Activated CD8-positive, alpha-beta memory T cell treated with anti-CD3 and anti-CD28 coated beads for 24 hours (primary cell): ENCODE measurements around the gene TLX2.

Experiments
- DNase-seq: peaks from one replicate; pipeline ENCODE4 v3.0.0-alpha.2; 2020

Gene TLX2

GRCh38 chr2:74497777-74498499 lies 16.3 kb upstream of the TLX2 start:
- DNase-seq, result peak; percentile 75

GRCh38 chr2:74498500-74499266 lies 15.6 kb upstream of the TLX2 start:
- peak; percentile 75 for DNase-seq

DNA sequence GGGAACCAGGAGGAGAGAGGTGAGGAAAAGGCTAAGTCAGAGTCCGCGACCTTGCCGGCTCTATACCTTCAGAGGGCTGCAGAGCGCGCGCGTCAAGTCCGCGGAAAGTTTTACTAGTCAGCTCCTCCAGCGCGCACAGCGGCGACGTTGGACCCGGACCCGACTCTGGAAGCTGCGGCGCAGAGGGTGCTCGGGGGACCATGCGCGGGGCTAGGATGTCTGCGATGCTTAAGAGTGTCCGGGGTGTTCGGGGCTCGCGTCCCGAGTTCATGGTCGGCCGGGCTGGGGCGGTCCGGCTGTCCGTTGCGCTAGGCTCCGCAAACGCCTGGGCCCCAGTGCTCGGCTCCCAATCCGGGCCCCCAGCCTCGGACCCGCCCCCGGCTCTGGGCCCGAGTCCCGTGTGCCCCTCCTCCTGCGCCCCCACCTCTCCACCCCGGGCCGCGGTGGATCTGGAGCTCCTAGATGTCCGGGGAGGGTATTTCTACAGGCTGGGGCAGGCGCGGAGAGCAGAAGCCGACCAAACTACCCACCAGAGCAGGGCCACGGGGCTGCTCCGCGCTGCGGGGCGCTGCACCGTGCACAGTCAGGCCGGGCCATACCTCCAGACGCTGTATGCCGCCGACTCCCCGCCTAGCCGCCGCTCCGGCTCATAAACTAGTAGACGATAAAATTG lies 14.8 kb upstream of the TLX2 start, which contains the start of gene LBX2:
LBX2 (minus strand) TSS at position 337 of the 673 bp plus-strand sequence; CDS start at position 271, 66 bp downstream.
- no peak for DNase-seq

DNA sequence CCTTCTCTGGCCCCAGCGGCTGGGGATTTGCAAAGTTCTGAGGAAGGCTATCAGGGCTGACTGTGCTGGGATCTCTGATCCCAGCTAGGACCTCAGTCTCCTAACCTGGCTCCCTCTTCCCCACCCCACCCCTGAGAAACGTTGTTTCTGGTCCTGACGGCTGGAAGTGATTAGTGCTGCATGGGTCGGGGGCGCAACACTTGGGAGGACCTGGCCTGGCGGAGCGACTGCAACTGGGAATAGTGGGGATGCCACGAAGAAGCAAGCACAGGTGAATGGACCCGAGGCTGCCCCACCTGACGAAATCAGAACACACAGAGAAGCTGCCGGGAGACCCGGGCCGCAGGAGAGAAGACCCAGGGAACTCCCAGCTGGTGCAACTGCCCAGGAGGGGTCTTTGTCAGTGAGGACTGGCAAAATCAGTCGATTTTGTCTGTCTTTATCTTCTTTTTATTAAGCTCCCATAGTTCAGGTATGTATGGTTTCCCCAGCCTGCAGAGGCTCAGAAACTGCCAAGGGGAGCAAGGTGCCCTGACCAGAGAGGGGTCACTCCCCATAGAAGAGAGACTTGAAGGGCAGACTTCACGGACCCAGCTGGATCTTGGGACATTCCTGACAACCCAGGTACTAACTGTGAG lies 14.2 kb upstream of the TLX2 start:
- no peak for DNase-seq

GRCh38 chr2:74500578-74500946 lies 13.7 kb upstream of the TLX2 start:
- no peak for DNase-seq

- DNase-seq, result no peak
These were observed 12.7 kb upstream of the TLX2 start for GRCh38 chr2:74501335-74502071.

DNA sequence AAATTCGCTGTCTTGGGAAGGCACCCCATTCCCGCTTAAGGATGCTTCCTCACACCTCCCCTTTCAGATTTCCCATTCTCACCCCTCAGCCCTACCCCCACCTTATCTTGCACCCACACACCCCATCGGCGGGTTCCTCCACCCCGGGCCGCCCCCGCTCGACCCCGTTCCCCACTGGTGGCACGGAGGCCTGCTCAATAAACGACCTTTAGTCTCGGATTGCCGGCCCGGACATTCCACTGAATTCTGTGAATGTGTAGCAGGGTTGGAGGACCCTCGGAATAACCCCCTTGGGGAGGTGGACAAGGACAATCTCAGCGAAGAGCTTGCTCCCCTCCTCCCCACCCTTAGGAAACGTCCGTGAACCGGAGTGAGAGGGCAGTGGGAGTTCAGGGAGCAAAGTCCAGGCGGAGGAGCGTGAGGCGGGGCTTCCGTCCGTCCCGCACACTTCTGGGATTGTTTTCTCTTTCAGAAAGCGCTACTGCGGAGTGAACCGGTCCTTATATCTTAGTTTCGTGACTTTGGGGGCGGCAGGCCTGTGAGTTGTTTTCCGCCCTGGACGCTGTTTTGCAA lies 12.0 kb upstream of the TLX2 start:
- no peak for DNase-seq

- DNase-seq, result peak; percentile 82
These were observed 11.3 kb upstream of the TLX2 start for GRCh38 chr2:74502720-74503505.

DNA sequence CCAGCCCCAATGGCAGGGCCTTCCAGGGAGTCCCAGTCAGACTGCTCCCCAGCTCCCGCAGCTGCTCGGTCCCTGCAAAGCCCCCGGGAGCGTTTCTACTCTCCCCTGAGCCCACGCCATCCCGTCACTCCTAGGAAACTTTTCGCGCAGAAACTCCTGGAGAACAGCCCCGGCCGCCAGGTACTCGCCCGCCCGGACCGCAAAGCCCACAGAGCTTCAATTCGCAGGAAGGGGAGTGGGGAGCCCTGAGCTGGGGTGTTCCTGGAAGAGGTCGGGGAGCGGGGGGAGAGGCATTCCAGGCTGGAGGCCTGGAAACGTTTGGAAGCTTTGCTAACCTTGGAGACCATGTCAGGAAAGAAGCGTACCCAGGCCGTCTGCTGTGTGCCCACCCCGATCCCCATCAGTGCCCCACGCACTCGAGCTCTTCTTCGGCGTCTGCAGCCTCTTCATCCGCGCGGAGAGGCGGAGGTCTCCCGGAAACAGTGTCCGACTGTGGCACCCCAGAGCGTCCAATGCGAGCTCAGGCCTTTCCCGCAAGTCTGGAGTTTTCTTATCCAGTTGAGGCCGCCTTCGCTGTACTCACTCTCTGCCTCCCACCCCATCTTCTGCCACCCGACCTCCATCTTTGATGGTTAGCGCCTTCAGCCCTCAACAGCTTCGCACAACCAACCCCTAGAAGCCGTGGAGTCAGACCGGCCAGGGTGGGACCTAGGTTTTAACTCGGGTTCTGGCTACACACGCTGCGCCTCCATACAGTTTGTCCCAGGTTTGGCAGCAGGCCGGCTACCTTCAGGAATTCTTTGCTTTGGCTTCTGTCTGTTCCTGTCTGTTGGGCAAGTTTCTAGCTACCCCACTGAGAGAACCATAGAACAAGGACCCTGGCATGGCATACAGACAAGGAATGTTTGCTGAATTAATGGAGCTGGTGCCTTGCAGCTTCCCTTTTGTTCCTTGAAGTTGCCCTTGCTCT lies 10.5 kb upstream of the TLX2 start:
- DNase-seq, result no peak

GRCh38 chr2:74504591-74504990 lies 9.7 kb upstream of the TLX2 start:
- no peak for DNase-seq

DNA sequence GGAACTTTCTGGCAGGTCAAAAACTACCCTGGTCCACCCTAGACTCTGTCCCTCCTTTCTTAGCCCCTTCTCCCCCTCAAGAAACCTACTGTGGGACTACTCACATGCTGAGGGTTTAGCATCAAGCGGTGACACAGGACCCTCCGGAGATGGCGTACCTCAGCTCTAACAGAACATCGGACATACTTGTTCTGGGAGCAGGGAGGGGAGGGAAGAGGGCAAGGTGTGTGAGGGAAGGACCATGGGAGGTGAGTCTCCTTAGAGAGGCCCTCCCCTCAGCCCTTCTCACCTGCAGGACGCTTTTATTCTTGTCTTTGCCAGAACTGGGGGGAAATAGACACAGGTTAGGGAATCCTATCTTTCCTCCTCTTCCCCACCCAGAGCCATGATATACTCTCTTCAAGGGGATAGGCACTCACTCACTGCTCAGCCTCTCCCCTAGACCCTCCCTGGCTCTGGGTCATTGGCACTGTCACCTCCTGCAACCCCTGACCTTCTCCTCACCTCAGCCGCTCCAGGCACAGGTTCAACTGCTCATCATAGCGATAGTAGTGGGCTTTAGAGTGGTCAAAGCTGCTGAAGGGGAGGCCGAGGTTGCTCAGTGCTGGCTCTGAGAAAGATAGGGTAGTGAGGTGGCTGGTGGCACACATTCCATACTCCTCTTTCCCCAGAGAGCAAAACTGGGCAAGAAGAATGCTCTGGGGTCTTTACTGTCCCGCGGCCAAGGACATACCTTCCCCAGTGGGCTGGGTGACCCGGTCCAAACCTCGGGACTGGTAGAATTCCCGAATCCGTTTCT lies 8.6 kb upstream of the TLX2 start:
- no peak for DNase-seq

- DNase-seq, result peak; percentile 100
These were observed 6.9 kb upstream of the TLX2 start, which contains the start of gene PCGF1 for GRCh38 chr2:74507145-74507925. Gene PCGF1 (minus strand): TSS chr2:74507695. CDS start chr2:74507668, 27 bp downstream.

GRCh38 chr2:74507926-74508520 lies 6.2 kb upstream of the TLX2 start:
- no peak for DNase-seq

DNA sequence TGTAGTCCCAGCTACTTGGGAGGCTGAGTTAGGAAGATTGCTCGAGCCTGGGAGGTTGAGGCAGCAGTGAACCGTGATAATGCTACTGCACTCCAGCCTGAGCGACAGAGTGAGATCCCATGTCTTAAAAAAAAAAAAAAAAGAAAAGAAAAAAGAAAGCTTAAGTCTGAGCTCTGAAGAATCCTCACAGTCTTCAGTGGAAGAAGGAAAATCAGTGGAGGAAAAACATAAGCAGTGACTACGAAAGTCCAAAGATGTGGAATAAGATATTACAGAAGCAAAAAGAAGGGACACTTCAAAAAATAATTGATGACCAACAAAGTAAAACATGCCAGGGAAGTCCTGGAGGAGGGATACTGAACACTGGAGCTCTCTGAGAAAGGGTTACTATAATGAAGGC lies 4.0 kb upstream of the TLX2 start:
- no peak for DNase-seq

DNA sequence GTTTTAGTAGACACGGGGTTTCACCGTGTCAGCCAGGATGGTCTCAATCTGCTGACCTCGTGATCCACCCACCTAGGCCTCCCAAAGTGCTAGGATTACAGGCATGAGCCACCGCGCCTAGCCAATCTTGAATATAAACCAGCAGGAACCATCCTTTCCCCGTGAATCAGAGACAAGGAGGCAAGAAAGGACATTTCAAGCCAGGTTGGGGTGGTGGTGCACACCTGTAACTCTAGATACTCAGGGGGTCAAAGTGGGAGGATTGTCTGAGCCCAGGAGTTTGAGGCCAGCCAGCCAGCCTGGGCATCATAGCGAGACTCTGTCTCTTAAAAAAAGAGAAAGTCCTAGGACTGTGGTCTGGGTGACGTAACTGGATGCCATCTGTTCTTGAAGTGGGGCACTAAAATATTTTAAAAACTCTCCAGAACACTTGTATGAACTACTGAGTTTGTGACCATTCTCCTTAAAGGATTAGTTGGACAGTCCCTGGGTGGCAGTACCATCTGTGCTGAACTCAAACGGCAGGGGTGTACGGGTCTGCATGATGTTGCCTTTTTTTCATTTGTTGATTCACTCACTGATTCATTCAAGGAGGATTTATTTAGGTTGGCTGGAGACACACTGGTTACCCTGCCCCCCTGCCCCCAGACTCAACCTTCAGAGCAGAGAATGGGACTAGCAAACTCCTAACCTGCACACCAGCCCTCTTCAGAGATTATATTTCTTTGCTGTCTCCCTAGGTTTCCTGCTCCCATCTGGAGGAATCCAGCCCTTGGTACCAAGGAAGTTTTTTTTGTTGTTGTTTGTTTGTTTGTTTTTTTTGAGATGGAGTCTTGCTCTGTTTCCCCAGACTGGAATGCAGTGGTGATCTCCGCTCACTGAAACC lies 2.9 kb upstream of the TLX2 start:
- no peak for DNase-seq

DNA sequence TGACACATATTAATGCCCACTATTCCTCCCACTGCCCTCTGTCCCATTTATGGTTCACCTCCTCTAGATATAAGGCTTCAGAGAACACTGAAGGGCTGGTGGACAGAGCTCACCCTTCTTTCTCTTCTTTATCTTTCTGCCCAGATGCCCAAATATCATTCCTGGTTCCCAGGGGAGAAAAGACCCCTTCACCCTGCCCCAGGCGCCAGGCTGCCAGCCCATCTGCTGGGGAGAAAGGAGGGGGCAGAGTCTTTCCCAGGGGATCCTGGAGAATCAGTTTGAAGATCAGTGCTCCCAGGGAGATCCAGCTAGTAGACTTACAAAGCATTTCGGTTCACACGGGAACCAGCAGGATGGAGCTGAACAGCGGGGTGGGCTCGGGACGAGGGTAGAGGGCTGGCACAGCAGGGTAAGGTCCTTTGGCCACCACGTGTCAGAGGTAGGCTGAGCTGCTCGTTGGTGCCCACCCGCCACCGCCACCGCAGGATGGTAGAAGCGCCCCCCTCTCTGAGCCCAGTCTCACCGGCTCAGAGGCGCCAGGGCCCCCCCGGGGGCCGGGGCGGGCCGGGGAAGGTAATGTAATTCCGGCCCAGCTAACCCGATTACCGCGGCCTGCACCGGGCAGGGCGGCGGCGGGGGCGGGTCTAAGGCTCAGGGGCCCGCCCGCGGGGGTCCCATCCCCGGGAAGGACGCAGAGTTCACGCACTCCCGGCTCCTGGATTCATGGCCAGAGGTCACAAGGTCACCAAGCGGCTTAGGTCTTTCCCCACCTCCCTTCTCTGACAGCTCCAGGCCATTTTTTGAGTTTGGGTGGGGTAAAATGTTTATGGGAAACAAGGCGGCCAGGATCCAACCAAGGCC lies 1.3 kb upstream of the TLX2 start:
- no peak for DNase-seq
